ENCODE data around the gene PRAMEF33.
"Not testable (repeated sequence)": the region's sequence is repeated elsewhere in the genome, so short reads cannot be mapped to it uniquely, and the experiment has no call there.

- not testable (repeated sequence) for TF ChIP-seq CTCF (IDR thresholded peaks at IDR 0.05 in 4 of 5, conservative IDR thresholded peaks at IDR 0.05 in 1 of 5); POLR2A (IDR thresholded peaks at IDR 0.05)
Measured at GRCh38 chr1:13277016-13277415, 26.3 kb upstream of the PRAMEF33 start.

All from gastrocnemius medialis (tissue), 4 donors.